IPS DF 6.9 (cell line): ENCODE data around the gene DOP1B.
"Not testable (repeated sequence)": the region's sequence is repeated elsewhere in the genome, so short reads cannot be mapped to it uniquely, and the experiment has no call there.

Experiments
- DNase-seq: peaks from one replicate; pipeline ENCODE4 v3.0.0-alpha.2; 2013; ENCODE audit warnings: low read depth, low spot score
- H3K27ac ChIP-seq: one replicate; pipeline ENCODE4 v1.5.1; 2013; ENCODE audit warnings: low read length, control low read depth
- H3K27me3 ChIP-seq: 2 replicates; pipeline ENCODE4 v1.6.1; 2013; ENCODE audit warnings: mild to moderate bottlenecking, low read length; ENCODE audit not compliant: control insufficient read depth, insufficient read depth
- H3K36me3 ChIP-seq: 2 replicates; pipeline ENCODE4 v1.6.1; 2013; ENCODE audit warnings: low read length; ENCODE audit not compliant: control insufficient read depth, insufficient read depth
- H3K4me1 ChIP-seq: 2 replicates; pipeline ENCODE4 v1.6.1; 2013; ENCODE audit warnings: low read length; ENCODE audit not compliant: control insufficient read depth, insufficient read depth
- H3K4me3 ChIP-seq: 2 replicates; pipeline ENCODE4 v1.5.1; 2013; ENCODE audit warnings: mild to moderate bottlenecking, low read length
- H3K9me3 ChIP-seq: 2 replicates; pipeline ENCODE4 v1.6.1; 2013; ENCODE audit warnings: low read length, inconsistent platforms; ENCODE audit not compliant: control insufficient read depth, insufficient read depth
- WGBS: extraction: QIAGEN DNeasy Blood & Tissue Kit; methylation state at CpG from one replicate; pipeline ENCODE4 v1.1.7; 2013; ENCODE audit warnings: mixed read lengths, missing lambda C conversion rate; ENCODE audit not compliant: insufficient read length, insufficient coverage; 5-methylcytosine and 5-hydroxymethylcytosine counted together

DOP1B gene

GRCh38 chr21:36125512-36126207 lies 31.0 kb upstream of the DOP1B start:
- Histone ChIP-seq H3K4me3 (no peak overlapping the region), H3K27ac (no peak overlapping the region), H3K9me3 (no peaks in the 10 kb centered on the region), H3K4me1 (no peaks in the 10 kb centered on the region), H3K36me3 (no peaks in the 10 kb centered on the region), H3K27me3 (no peaks in the 10 kb centered on the region)
- no peak for DNase-seq
- WGBS = no CpG with 5 or more reads among the region's 9 CpGs

GRCh38 chr21:36126208-36126565 lies 30.4 kb upstream of the DOP1B start:
- H3K27me3 ChIP-seq = no peaks in the 10 kb centered on the region
- H3K4me3 ChIP-seq = no peak overlapping the region
- no peaks in the 10 kb centered on the region for H3K4me1 ChIP-seq
- DNase-seq = no peak
- no peaks in the 10 kb centered on the region for H3K9me3 ChIP-seq
- no peaks in the 10 kb centered on the region for H3K36me3 ChIP-seq
- no peak overlapping the region for H3K27ac ChIP-seq

DNA sequence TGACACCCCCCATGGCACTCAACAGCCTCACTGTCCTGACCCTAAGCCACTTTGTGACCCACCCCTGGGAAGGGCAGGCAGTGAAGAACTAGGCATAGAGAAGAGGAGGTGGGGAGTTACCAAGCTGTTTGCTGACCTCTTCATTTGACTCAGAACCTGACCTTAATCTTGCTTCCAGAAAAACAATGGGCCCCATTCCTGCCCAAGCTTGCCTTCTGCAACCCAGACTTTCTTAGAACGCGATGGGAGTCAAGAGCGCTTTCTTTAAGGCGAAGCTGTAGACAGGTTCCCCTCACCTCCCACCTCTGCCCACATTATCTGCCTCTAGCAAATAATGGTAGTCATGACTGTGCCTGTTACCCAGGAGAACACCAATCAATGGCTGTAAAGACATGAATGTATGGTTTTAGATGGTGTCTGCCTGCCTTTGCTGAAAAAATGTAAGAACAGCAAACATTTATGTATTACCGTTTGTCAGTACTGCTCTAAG lies 30.0 kb upstream of the DOP1B start:
- no peaks in the 10 kb centered on the region for H3K4me1 ChIP-seq
- WGBS = no CpG with 5 or more reads among the region's 5 CpGs
- no peaks in the 10 kb centered on the region for H3K36me3 ChIP-seq
- H3K9me3 ChIP-seq = no peaks in the 10 kb centered on the region
- no peaks in the 10 kb centered on the region for H3K27me3 ChIP-seq
- no peak overlapping the region for H3K4me3 ChIP-seq
- H3K27ac ChIP-seq = no peak overlapping the region
- no peak for DNase-seq

GRCh38 chr21:36127250-36127904 lies 29.2 kb upstream of the DOP1B start:
- no peak overlapping the region for H3K4me3 ChIP-seq
- no peaks in the 10 kb centered on the region for H3K36me3 ChIP-seq
- H3K27me3 ChIP-seq = no peaks in the 10 kb centered on the region
- WGBS = no CpG with 5 or more reads among the region's 10 CpGs
- H3K4me1 ChIP-seq = no peaks in the 10 kb centered on the region
- DNase-seq = no peak
- H3K27ac ChIP-seq = no peak overlapping the region
- H3K9me3 ChIP-seq = no peaks in the 10 kb centered on the region

DNA sequence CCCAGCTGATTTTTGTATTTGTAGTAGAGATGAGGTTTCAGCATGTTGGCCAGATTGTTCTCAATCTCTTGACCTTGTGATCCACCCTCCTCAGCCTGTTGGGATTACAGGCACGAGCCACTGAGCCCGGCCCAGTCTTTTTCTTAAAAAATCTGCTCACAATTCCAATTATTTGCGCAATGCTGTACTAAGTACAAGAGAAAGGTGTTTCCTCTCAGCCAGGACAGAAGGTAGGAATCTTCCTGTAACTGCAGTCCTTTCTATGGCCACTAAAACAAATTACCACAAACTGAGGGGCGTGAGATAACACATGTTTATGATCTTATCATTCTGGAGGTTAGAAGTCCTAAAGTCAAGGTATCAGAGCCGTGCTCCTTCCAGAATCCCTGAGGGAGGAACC lies 28.6 kb upstream of the DOP1B start:
- Histone ChIP-seq H3K4me1 (no peaks in the 10 kb centered on the region), H3K27me3 (no peaks in the 10 kb centered on the region)

DNA sequence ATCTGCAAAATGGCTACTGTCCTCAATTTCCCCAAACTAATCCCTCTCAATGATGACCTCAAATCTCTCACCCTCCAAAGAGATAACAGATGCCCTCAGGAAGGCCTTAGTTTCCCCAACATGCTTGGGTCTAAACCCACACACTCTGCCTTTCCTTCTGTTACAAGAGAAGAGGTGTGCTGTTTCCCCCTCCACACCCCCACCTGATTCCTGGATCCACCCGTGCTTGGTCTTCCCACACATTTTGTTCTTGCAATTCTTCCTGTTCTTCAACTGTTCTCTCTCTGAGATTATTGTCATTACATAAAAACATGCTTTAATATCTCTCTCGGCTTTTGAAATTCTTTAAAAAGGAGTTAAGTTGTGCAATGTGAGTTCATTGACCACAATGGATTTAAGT lies 27.4 kb upstream of the DOP1B start:
- Histone ChIP-seq H3K4me1 (no peaks in the 10 kb centered on the region), H3K27me3 (peaks cover 2% of the 10 kb centered on the region; the same call in 1 of the 2 replicates), H3K36me3 (no peaks in the 10 kb centered on the region), H3K9me3 (no peaks in the 10 kb centered on the region), H3K27ac (no peak overlapping the region), H3K4me3 (no peak overlapping the region)
- no CpG with 5 or more reads among the region's 2 CpGs for WGBS
- no peak for DNase-seq

More for the DNA sequence above, 28.6 kb upstream of the DOP1B start:
- no peaks in the 10 kb centered on the region for H3K36me3 ChIP-seq
- no peak overlapping the region for H3K4me3 ChIP-seq
- WGBS = no CpG with 5 or more reads among the region's 5 CpGs
- H3K9me3 ChIP-seq = no peaks in the 10 kb centered on the region
- H3K27ac ChIP-seq = no peak overlapping the region
- no peak for DNase-seq

GRCh38 chr21:36130414-36130762 lies 26.2 kb upstream of the DOP1B start:
- H3K4me3 ChIP-seq, H3K36me3 ChIP-seq, H3K4me1 ChIP-seq, H3K27me3 ChIP-seq, H3K9me3 ChIP-seq, H3K27ac ChIP-seq, DNase-seq: not testable (repeated sequence)
- WGBS = no CpG with 5 or more reads among the region's 18 CpGs

DNA sequence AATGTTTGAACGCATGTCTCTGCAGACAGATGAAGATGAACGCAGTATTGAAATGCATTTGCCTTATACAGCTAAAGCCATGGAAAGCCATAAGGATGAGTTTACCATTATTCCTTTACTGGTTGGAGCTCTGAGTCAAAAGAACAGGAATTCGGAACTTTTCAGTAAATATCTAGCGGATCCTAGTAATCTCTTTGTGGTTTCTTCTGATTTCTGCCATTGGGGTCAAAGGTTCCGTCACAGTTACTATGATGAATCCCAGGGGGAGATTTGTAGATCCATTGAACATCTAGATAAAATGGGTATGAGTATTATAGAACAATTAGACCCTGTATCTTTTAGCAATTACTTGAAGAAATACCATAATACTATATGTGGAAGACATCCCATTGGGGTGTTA lies 25.8 kb upstream of the DOP1B start:
- not testable (repeated sequence) for DNase-seq, H3K36me3 ChIP-seq, H3K9me3 ChIP-seq, H3K27ac ChIP-seq, H3K27me3 ChIP-seq, H3K4me3 ChIP-seq, H3K4me1 ChIP-seq
- WGBS = no CpG with 5 or more reads among the region's 5 CpGs

- no CpG with 5 or more reads among the region's 8 CpGs for WGBS
Observed at GRCh38 chr21:36132696-36133095, 23.9 kb upstream of the DOP1B start.

GRCh38 chr21:36134803-36135390 lies 21.7 kb upstream of the DOP1B start, which contains the start of gene CBR3:
Gene CBR3, plus strand, starts transcription at chr21:36135079. Its CDS starts 114 bp downstream, at chr21:36135193.
- Histone ChIP-seq H3K27ac (no peak within 1 kb of the TSS), H3K4me3 (peak within 1 kb of the TSS; percentile 37), H3K9me3 (no peaks in the 10 kb centered on the region), H3K4me1 (no peaks in the 10 kb centered on the region; the same call in 1 of the 2 replicates), H3K27me3 (peaks cover 8% of the 10 kb centered on the region; the same call in 1 of the 2 replicates), H3K36me3 (no peaks in the 10 kb centered on the region)
- no peak for DNase-seq
- WGBS = no CpG with 5 or more reads among the region's 53 CpGs

More at GRCh38 chr21:36132696-36133095, 23.9 kb upstream of the DOP1B start:
- Histone ChIP-seq H3K27me3 (peaks cover 8% of the 10 kb centered on the region; the same call in 1 of the 2 replicates), H3K4me3 (no peak overlapping the region), H3K27ac (no peak overlapping the region), H3K9me3 (no peaks in the 10 kb centered on the region), H3K4me1 (no peaks in the 10 kb centered on the region; the same call in 1 of the 2 replicates), H3K36me3 (no peaks in the 10 kb centered on the region)
- DNase-seq = no peak
